HS-27A (cell line): ENCODE data around the gene BCAP31.
"Not testable (repeated sequence)": the region's sequence is repeated elsewhere in the genome, so short reads cannot be mapped to it uniquely, and the experiment has no call there.

ENCODE experiments used
- DNase-seq: peaks from one replicate; pipeline ENCODE4 v3.0.0-alpha.2; 2012; ENCODE audit warnings: low read depth, missing footprints

The BCAP31 gene

DNA sequence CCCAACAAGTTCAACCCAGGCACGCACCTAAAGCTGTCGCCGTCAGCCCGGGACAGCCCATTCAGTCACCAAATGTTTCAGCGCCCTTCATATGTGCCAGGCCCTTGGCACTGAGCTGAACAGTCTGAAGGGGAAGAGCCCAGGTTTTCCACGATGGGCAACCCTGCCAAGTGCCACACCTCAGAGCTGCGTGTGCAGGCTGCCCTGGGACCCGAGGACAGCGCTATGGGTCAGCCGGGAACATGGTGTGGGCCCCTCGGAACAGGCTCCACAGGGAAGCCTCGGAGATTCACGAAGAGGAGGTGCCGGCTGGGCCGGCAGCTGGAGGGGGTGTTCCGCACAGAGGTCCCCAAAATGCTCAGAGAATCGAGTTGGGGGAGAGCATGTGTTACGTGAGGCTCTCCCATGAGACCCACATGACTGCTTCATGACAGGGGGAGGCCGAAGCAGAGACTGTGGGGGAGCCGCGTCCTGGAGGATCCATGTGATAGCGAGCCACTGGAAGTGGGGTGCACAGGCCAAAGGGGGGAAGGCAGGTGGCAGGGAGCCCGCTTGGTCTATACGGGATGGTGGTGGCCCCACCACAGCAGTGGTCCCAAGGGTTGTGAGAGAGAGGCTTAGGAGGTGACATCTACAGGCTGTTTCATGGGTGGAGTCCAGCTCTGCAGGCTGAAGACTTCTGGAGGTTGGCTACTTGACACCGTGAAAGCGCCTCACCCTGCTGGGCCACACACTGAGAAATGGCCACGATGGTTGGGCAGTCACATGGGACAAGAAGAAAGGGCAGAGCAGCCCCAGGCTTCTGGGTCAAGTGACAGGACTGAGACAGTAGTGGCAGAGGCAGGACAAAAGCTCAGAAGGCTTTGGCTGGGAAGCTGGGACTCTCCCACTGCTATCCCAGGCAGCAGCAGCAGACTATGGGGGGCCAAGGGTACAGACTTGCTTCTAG, 14.2 kb downstream of the BCAP31 start:
- no peak for DNase-seq

DNA sequence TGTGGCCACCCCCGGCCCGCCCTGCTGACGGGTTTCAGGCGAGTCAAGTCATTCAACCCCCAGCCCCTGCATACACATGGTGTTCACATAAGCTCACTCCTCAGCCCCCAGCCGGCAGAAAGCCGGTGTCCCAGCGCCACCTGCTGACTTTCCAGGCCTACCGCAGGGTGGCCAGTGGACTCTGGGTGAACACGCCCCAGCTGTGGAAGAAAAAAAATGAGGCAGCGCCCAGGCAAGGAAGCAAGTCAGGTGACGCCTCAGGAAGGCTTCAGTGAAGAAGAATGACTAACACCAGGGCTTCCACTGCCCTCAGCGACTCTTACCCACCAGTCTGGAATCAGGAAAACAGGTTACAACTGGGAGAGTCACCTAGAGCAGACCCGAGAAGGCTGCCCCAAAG, 15.8 kb downstream of the BCAP31 start:
- DNase-seq = no peak

DNA sequence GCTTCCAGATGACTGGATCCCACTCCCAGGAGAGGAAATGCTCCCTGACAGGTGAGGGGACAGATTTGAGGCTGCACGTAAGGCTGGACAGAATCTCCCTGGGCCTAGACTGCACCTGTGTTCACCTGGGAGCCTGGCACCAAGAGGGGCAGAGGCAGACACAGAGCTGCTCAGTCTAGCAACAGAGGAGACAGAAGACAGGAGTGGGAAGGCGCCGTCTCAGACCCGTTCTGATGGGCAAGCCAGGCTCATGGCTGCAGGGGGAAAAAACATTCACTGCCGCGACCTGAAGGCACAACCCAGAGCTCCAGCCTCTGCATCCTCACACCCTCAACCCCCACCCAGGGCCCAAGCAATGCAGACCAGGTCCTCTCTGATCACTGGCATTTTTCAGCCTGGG, 16.8 kb downstream of the BCAP31 start:
- no peak for DNase-seq

DNA sequence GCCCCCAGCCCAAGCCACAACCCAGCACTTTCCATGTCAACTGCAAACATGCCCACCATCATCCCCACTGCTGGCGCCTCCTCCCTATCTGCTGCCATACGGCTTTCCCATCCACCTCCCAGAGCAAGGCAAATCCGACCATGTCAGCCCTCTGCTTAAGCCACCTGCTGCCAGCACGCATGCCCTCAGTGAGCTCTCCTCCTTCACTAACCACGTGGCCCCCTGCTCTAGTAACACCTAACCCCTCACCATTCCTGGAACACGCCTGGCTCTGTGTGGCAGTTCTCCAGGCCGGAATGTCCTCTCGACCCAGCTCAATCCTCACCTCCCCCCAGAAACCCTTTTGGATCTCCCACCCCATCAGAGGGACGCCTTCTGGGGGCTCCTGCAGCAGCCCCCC, 17.4 kb downstream of the BCAP31 start:
- DNase-seq = no peak

DNA sequence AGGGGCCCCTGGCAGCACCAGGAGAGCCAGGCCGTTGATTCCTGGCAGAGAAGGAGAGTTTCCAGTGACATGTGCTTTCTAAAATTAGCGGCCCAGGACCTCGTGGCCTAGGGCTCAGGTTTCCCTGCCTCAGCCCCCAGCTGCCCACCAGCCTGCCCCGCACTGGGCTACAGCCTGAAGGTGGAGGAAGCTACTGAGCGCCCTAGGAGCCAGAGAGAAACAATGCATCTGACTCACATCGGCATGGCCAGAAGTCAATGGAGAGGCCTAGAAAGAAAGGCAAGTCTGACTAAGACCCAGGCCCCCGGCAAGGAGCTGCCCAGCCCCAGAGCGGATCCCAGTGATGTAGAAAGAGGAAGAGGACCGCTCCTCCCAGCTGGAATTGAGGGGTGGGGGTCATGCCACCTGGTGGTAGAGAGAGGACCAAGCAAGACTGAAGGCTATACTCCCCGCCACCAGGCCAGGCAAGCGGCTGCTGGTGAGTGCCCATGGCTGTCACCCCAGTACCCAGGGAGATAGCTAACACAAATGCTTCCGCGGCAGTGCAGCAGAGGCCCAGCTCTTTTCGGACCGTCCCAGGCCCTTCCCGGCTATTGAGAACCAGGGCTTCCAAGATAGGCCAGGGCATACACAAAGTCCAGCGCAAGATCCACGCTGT, 18.7 kb downstream of the BCAP31 start:
- DNase-seq = not testable (repeated sequence)

DNA sequence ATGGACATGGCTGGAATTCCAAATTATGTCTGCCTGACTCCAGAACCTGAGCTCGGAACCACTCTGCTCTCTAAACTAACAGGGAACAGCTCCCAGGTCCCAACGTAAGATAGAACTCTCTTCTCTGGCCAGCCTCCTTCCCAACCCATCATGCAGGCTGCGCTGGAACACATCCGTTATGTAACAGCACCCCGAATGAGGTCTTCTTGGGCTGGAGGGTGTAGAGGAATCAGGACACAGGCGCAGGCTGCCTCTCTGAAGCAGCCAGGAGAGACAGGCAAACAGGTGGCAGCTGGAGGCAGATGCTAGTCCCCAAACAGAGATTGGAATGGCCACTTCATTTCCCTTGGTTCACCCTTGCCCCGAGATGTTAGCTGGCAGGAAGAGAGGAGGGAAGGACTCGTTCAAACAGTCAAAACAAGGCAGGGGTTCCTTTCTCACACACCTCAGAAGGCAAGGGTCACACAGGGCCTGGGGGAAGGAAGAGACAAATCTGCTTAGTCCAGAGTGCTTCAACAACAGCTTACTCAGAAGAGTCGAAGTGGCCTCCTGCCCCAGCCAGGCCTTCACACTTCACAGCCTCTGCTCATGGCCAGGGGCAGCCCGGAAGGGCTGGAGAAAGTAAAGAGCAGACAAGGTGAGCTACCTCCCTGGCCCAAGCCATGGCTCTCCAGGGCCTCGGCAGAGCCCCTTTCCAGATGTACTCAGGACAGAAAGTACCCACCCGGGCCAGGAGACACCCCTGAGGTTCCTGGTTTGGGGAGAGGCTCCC, 19.4 kb downstream of the BCAP31 start:
- not testable (repeated sequence) for DNase-seq

DNA sequence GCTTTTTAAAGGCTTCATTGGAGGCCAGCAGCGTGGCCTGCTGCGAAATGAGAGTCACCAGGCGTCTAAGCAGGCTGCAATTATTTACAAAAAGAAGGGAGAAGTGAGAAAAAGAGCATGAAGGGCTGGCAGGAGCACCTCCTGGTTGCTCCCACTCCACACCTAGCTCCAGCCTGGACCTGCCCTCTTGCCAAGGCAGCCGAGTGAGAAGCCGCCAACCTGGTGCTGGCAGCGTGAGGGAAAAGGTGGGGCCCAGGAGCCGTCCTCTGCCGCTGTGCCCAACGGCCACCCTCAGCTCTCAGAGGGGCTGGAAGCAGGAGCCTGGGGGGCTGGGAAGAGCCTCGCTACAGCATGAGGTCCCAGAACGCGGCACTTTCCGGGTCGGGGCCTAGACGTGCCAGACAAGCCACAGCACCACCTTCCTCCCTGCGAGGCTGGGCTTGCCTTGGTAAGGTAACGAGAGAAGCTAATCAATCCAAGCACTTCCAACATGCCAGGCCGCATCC, 20.1 kb downstream of the BCAP31 start:
- no peak for DNase-seq

DNA sequence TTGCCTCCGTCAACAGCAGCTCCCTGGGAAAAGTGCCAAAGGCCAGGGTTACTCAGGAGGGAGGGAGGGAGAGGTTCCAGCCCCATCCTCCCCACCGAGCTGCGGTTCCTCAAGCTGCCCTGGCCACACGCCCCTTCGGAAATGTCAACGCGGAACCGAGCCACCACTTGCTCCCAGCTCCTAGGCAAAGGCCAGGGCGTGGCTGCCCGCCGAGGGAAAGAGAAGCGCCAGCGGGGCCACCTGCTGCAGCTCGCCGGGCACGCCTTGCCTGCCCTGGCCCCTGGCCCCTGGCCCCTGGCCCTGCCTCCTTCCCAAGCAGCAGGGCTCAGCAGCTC, 21.2 kb downstream of the BCAP31 start:
- no peak for DNase-seq

DNA sequence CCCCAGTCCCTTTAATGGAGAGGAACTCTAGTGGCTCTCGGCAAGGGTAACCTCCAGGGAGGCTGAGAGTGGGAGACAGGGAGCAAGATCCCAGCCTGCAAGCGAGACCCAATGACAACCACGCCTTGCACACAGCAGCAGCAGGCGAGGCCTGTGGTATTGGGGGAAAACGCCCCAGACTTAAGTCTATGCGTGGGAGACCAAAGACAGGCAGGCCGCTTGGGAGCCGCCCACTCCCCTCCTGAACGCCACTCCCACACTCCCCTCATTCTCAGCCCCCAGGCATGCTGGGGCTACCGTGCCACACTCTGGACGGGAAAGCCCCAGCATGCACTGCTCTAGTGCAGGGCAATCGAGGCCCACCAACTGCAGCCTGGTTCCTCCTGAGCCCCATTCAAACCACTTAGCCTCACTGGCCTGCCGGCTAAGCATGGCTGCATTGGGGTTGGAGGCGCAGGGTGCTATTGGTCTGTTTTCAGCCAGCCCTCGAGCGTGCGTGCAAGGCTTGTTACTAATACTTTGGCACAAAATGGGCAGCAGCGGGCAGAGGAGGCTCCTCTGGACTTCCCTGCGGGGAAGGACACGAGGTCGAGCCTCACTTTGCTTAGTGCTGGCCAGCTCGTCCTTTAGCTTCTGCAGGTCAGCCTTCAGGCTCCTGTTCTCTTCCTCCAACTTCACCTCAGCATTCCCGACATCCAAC, 21.7 kb downstream of the BCAP31 start:
- no peak for DNase-seq

DNA sequence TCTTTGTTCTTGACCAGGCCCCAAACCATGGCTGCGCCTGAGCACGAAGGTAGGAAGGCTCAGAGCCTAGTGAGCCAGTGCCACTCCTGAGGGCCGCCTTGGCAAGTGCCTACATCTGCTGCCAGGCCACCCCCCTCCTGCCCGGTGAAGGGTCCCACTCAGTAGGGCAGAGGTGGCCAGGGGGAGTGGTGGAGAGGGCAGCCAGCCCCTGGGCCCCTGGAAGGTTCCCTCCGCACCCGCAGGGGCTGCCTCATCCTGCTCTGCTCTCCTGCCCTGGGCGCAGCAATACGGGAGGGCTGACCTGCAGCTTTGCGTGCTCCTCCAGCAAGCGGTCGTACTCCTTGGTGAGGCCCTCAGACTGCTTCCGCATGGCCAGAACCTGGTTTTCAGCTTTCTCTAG, 22.5 kb downstream of the BCAP31 start:
- no peak for DNase-seq

DNA sequence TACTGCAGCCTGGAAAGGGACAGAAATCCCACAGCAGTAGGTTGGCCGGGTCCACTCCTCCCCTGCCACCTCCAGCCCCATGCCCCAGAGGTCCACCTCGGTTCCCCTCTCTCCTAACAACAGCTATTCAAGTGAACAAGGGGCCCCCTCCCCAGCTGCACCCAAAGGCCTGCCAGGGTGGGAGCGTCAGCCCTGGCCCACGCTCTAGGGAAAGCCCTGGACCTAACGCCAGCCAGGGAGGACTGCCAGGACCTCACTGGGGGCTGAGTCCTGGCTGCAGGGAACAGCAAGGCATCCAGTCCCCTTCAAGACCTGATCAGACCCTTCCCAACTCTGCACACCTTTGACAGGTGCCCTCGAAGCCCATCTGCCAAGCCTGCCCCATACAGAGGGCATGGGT, 23.2 kb downstream of the BCAP31 start:
- no peak for DNase-seq

DNA sequence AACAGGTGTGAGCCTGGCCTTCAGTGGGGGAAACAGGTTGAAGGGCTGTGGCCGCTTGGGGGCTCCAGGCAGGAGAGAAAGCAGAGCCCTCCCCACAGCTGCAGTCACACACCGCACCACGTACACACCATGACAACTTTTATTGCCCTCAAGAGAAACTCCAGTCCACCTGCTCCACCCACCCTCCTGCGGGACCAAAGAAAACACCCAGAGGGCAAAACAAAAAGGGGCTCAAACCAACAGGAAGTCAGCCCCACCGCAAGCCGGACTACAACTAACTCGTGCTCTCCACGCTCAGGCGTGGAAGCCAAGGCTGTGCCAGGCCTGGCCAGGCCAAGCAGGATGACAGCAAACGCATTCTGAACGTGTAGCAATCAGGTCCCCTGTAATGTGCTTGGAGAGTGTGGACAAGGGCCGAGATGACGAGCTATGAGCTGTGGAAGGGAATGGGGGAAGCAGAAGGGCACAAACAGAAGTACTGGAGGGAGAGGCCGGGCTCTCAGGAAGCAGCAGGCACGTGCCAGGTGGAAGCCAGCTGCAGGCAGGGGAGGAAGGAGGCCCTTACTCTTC, 23.7 kb downstream of the BCAP31 start:
- DNase-seq = no peak

DNA sequence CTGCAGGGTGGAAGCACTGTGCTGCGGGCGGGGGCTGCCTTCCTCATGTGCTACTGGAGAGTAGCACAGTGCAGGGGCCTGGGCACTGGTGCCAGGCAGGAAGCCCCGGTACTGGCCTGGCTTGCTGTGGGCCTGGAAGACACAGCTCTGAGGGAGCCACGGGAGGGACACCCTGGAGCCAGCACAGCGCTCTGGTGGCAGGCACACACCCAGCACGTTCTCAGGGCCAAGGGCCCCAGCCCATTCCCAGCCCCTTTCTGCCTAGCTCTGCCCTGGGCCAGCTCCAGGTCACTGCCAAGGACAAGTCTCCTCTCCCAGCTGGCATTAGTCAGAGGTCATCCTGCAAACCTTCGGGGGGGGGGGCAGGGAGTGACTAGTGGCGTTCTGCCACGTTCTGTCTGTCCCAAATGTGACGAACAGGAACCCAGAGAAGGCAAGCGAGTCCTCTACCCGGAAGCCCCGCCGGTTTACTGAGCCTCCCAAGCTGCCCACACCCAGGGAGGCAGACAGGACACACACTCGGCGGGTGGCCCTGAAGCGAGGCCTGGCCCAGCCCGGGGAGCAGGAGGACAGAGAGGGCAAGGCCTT, 24.3 kb downstream of the BCAP31 start:
- DNase-seq = not testable (repeated sequence)

DNA sequence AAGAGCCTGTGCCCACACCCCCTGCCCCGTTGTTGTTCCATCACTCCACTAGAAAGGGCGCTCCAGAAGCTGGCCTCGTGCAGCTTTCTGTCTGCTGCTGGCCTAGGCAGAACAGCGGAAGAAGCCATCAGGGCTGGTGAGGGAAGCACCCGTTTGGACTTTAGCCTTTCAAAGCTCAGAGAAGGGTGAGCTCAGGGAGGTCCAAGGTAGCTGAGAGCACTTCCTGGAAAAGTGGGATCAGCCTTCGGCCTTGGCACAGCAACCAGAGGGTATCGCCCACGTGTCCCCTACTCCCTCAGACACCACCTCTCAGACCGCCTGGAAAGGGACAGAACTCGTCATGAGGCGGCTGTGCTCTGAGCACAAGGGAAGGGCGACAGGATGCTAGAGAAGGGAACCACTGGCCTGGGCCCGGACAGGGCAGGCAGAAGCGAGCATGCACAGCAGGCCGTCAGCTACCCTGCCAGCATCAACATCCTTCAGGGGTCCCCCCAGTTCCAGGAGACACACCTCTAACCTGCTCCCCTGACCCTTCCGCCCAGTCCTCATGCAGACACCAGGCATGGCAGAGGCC, 24.9 kb downstream of the BCAP31 start:
- DNase-seq = not testable (repeated sequence)

DNA sequence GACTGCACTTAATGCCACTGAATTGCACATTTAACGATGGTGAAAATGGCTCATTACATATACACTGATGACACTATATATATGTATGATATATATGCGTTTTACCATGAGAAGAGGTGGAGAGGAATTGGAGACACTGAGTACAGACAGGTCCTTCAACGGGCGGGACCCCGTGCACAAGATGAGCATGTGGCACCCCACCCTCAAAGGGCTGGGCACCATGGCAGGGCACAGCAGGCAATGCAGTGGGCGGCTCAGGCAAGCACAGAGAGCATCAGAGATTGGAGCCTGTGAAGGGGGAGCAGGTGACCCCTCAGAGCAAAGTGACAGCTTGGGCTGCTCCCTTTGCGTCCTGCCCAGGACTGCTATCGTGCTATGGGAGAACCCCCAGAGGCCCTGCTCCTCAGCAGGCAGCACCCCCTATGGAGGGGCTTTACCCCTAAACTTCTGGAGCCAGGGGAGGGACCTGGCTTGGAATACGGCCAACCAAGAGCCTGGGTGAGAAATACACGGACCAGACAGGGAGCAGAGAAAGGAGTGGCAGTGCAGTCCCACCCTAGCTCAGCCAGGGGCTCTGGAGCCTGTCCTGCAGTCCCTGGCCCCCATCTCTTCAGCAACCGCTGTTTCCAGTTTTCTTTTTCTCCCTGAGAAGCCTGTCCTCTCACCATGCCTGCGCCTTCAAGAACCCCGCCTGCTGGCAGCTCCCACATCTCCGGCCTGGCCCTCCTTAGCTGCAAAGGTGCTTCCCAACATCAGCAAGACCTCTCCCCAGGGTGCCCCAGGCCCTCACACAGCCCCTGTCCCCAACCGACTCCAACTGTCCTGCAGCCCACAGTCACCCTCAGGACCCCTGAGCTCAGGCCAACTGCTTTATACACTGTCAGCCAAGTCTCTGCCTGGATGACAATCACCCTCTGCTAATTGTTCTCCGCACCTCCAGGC, 26.0 kb downstream of the BCAP31 start:
- no peak for DNase-seq

DNA sequence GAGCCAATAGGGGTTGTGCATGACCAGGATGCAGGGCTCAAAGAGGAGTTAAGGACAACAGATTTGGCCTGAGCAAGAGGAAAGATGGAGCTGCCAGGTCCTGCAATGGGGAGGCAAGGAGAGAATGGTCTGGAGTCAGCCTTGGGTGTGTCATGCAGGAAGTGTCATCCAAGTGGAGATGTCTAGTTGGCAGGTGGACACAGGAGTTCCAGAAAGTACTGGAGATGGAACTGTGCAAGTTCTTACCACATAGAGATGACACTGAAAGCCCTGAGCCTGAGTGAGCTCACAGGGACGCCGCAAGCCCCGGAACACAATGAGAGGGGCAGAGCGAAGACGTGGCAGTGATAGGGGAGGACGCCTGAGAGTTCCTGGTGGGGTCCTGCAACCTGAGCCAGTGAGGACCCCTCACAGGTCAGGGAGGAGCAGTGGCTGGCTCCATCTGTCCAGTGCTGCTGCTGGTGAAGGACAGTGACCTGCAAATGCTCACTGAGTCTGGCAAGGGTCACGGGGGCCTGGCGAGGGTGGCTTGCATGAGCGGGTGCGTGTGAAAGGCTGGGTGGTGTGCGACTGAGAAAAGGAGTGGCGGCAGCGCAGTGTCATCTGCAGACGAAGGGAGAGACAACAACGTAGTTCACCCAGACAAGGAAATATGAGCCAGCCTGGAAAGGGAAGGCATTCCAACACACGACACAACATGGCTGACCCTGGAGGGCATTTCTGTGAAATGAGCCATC, 27.0 kb downstream of the BCAP31 start:
- DNase-seq = not testable (repeated sequence)

DNA sequence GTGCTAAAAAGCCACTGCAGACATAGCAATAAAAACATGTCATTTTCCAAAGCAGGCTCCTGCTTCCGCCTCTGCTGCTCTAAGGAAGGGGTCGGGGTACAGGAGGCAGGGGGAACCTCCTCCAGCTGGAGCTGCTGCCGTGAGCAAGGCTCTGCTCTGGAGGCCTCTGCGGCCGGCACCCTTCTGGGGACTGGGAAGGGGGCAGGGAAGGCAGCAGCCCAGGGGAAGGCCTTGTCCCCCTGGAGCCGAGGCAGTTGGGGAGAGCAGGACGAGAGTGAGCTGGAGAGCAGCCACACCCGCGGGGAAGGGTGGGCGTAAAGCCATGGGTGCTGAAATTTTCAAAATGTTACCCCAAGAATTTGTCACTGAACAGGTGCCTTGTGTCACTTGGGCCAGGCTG, 27.6 kb downstream of the BCAP31 start:
- DNase-seq = not testable (repeated sequence)

DNA sequence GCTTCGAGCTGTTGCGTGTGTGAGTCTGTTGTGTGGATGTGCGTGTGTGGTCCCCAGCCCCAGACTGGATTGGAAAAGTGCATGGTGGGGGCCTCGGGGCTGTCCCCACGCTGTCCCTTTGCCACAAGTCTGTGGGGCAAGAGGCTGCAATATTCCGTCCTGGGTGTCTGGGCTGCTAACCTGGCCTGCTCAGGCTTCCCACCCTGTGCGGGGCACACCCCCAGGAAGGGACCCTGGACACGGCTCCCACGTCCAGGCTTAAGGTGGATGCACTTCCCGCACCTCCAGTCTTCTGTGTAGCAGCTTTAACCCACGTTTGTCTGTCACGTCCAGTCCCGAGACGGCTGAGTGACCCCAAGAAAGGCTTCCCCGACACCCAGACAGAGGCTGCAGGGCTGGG, 28.1 kb downstream of the BCAP31 start:
- no peak for DNase-seq

DNA sequence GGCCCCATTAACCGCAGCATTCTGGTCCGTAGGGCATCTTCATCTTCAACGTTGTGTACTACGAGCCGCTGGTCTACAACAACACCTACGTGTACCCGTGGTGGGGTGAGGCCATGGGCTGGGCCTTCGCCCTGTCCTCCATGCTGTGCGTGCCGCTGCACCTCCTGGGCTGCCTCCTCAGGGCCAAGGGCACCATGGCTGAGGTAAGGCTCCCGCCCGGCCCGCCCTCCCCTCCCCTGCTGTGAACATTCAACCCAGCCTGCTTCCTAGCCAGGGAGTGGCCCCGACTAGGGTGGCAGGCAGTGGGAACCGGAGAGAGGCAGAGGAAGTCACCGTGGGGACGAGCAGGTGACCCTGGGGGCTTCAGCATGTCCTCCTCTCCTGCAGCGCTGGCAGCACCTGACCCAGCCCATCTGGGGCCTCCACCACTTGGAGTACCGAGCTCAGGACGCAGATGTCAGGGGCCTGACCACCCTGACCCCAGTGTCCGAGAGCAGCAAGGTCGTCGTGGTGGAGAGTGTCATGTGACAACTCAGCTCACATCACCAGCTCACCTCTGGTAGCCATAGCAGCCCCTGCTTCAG, 29.4 kb downstream of the BCAP31 start:
- DNase-seq = no peak
